B cell (primary cell): ENCODE measurements around the gene TCF25. TPM values are rescaled to one million over a fixed set of nuclear protein-coding genes. Genes with fewer than 3 reads are reported as not detected.
A peak's percentile ranks its signal among the peaks of the same experiment; 100 is the strongest.
"Not testable (repeated sequence)": the region's sequence is repeated elsewhere in the genome, so short reads cannot be mapped to it uniquely, and the experiment has no call there.

ENCODE experiments used
- ATAC-seq: fragments of 200-7000 bp; cut with Tn5 transposase; one replicate; pipeline ENCODE4 v1.10.0; 2021; ENCODE audit warnings: low read depth, mild to moderate bottlenecking, moderate number of reproducible peaks, moderate library complexity
- CTCF ChIA-PET: fragments of 350-600 bp; sonication (Branson Sonifier 250); formaldehyde crosslinking; loops from one replicate; lab custom pipeline; 2021; ENCODE audit warnings: antibody characterized with exemption, inconsistent platforms; lab: Charles Lee
- POLR2A ChIA-PET: fragments of 350-600 bp; sonication (Branson Sonifier 250); formaldehyde crosslinking; loops from one replicate; lab custom pipeline; 2021; ENCODE audit warnings: antibody characterized with exemption; lab: Charles Lee
- DNase-seq: peaks from one replicate; pipeline ENCODE4 v3.0.0; 2013
- H2AFZ ChIP-seq: 2 replicates; pipeline ENCODE4 v1.6.1; 2012; ENCODE audit warnings: mild to moderate bottlenecking, low read depth, low read length; ENCODE audit not compliant: insufficient read depth, poor library complexity, severe bottlenecking
- H3K27ac ChIP-seq, 2 donors: 1 replicate in 1 of 2; 2 replicates in 1 of 2; pipeline ENCODE4 v1.5.1; 2012 to 2013; ENCODE audit warnings: low read length in 2 of 2, mild to moderate bottlenecking in 2 of 2, moderate library complexity in 1 of 2
- H3K27me3 ChIP-seq, 4 experiments: fragments of 200-600 bp in 1 of 4; sonication (generic) in 1 of 4; replicated peaks in 1 of 4; 1 replicate in 2 of 4; 2 replicates in 2 of 4; pipeline versions ENCODE4 v1.6.1 to v1.7.0; 2013 to 2016; ENCODE audit warnings: low read length in 3 of 4, mild to moderate bottlenecking in 2 of 4, mixed read lengths in 1 of 4, moderate library complexity in 1 of 4; ENCODE audit not compliant: insufficient read depth in 4 of 4, control insufficient read depth in 3 of 4; ENCODE audit errors: control extremely low read depth in 1 of 4
- H3K36me3 ChIP-seq, 2 experiments: replicated peaks in 1 of 2; 1 replicate in 1 of 2; 2 replicates in 1 of 2; pipeline versions ENCODE4 v1.6.1 to v1.7.1; 2013; ENCODE audit warnings: low read length in 1 of 2; ENCODE audit not compliant: insufficient read depth in 2 of 2, control insufficient read depth in 1 of 2; ENCODE audit errors: control extremely low read depth in 1 of 2, extremely low read depth in 1 of 2
- H3K4me1 ChIP-seq, 2 donors: fragments of 200-600 bp in 1 of 2; sonication (generic) in 1 of 2; 1 replicate in 1 of 2; 2 replicates in 1 of 2; pipeline versions ENCODE4 v1.5.1 to v1.6.1; 2013 to 2017; ENCODE audit warnings: low read length in 2 of 2; ENCODE audit not compliant: control insufficient read depth in 2 of 2, insufficient read depth in 2 of 2
- H3K4me2 ChIP-seq: replicated peaks from 2 replicates; pipeline ENCODE3; 2012; ENCODE audit warnings: mild to moderate bottlenecking, low read depth, low read length; ENCODE audit not compliant: poor library complexity, severe bottlenecking
- H3K4me3 ChIP-seq, 5 experiments: fragments of 200-600 bp in 1 of 5; sonication (generic) in 1 of 5; 1 replicate in 3 of 5; 2 replicates in 2 of 5; pipeline versions ENCODE4 v1.5.1 to v1.7.0; 2011 to 2016; ENCODE audit warnings: low read length in 4 of 5, mild to moderate bottlenecking in 4 of 5, low read depth in 2 of 5, control low read depth in 1 of 5, moderate library complexity in 1 of 5; ENCODE audit not compliant: insufficient read depth in 1 of 5; ENCODE audit errors: control extremely low read depth in 1 of 5, extremely low read depth in 1 of 5
- H3K79me2 ChIP-seq: fragments of 200-600 bp; sonication (generic); one replicate; pipeline ENCODE4 v1.6.0; 2016; ENCODE audit warnings: low read length; ENCODE audit not compliant: control insufficient read depth, insufficient read depth
- H3K9ac ChIP-seq: fragments of 200-600 bp; sonication (generic); 2 replicates; pipeline ENCODE4 v1.6.1; 2017; ENCODE audit warnings: mild to moderate bottlenecking, low read length, moderate library complexity
- H3K9me3 ChIP-seq, 3 donors: one replicate each; pipeline versions ENCODE4 v1.6.1 to v1.7.1; 2013; ENCODE audit warnings: low read length in 2 of 3; ENCODE audit not compliant: control insufficient read depth in 2 of 3, insufficient read depth in 1 of 3; ENCODE audit errors: control extremely low read depth in 1 of 3
- H4K20me1 ChIP-seq: 2 replicates; pipeline ENCODE4 v1.6.0; 2012; ENCODE audit warnings: mild to moderate bottlenecking, low read length; ENCODE audit not compliant: insufficient read depth, control insufficient read depth, poor library complexity, severe bottlenecking
- H3K27ac Mint-ChIP-seq: one replicate; pipeline ENCODE4 v1.8.0; 2021; ENCODE audit warnings: mixed read lengths
- H3K27me3 Mint-ChIP-seq: one replicate; pipeline ENCODE4 v1.8.0; 2021; ENCODE audit warnings: mixed read lengths
- H3K4me1 Mint-ChIP-seq: one replicate; pipeline ENCODE4 v1.8.0; 2021; ENCODE audit warnings: mixed read lengths
- H3K4me3 Mint-ChIP-seq: one replicate; pipeline ENCODE4 v1.8.0; 2021; ENCODE audit warnings: mixed read lengths
- H3K9me3 Mint-ChIP-seq: one replicate; pipeline ENCODE4 v1.8.0; 2022; ENCODE audit warnings: mixed read lengths; ENCODE audit not compliant: insufficient read depth
- CTCF ChIP-seq: fragments of 200-600 bp; IDR thresholded peaks from one replicate; pipeline ENCODE4 v1.8.0; 2022; ENCODE audit warnings: antibody characterized with exemption, mild to moderate bottlenecking
- EZH2 ChIP-seq: IDR thresholded peaks from 2 replicates; pipeline ENCODE4 v1.6.1; 2012; ENCODE audit warnings: borderline replicate concordance, low read depth, mild to moderate bottlenecking, moderate library complexity, low read length; ENCODE audit not compliant: insufficient read depth, poor library complexity, severe bottlenecking
- WGBS: methylation state at CpG from one replicate; pipeline ENCODE4 v1.1.5; 2013; ENCODE audit warnings: missing lambda C conversion rate; ENCODE audit not compliant: insufficient coverage; 5-methylcytosine and 5-hydroxymethylcytosine counted together
- intact Hi-C: fragments of 100-400 bp; cut with micrococcal nuclease; formaldehyde crosslinking; loops from one replicate; pipeline ENCODE4 v1.10.0; 2022
- polyA plus RNA-seq: library from polyadenylated mRNA; depleted of rRNA; stranded (reverse); fragments of >200 nt; gene quantifications from 2 replicates; pipeline ENCODE4 v1.2.3, GENCODE V29; 2012
- total RNA-seq, 2 donors: library from RNA; stranded (reverse); fragments of 120-200 nt in 1 of 2; gene quantifications; 1 replicate in 1 of 2; 2 replicates in 1 of 2; pipeline versions ENCODE4 v1.2.3 to v1.2.4, GENCODE V29; 2013 to 2022

The TCF25 gene
- total and polyA plus RNA-seq, 2 donors (not counting 1 experiment from before 2014, with no cell fraction given) = 200 to 444 TPM

- WGBS = under 1% methylated on average over 50 of the region's 61 CpGs
- Histone ChIP-seq H3K9me3 (no peaks in the 10 kb centered on the region), H3K27ac (peak overlapping the region; percentile 100), H3K27me3 (no peaks in the 10 kb centered on the region), H2AFZ (peak overlapping the region; percentile 28), H3K4me3 (peak overlapping the region in 4 of 5 experiments; percentile 92 to 99 (median 97)), H3K9ac (peak overlapping the region; percentile 100), H3K4me1 (peaks cover 14 to 19% of the 10 kb centered on the region in 2 donors), H3K36me3 (peaks cover 0 to 27% of the 10 kb centered on the region in 2 experiments), H3K4me2 (peak overlapping the region; percentile 92), H3K79me2 (peaks cover 54% of the 10 kb centered on the region), H4K20me1 (peaks cover 47% of the 10 kb centered on the region)
- peak overlapping the region; percentile 99 for H3K27ac Mint-ChIP-seq
- CTCF ChIA-PET = interaction anchor here (0.7 to 3.8 kb wide), 3 partner anchors 13 to 175 kb away, joined by 3 to 40 read pairs (median 3); no protein-coding TSS in a partner anchor
- peak; percentile 82 for ATAC-seq
- POLR2A ChIA-PET = interaction anchor here (0.6 to 2.0 kb wide), 15 partner anchors 10 to 826 kb away, joined by 3 to 13 read pairs (median 5); partner anchors contain the start of gene CDK10
- no peaks in the 10 kb centered on the region for H3K9me3 Mint-ChIP-seq
- TF ChIP-seq EZH2 = no peak
- no peak for TF ChIP-seq CTCF
- H3K27me3 Mint-ChIP-seq = no peaks in the 10 kb centered on the region
- peak; percentile 99 for DNase-seq
- intact Hi-C loops = loop anchor here (1.0 kb wide), 4 partner anchors 58 to 188 kb away; partner anchors contain the start of genes CDK10, FANCA, SPATA2L and ZNF276
- peak overlapping the region; percentile 95 for H3K4me3 Mint-ChIP-seq
- H3K4me1 Mint-ChIP-seq = peaks cover 16% of the 10 kb centered on the region
Measured at GRCh38 chr16:89873972-89874689, 739 bp downstream of the TCF25 start.

GRCh38 chr16:89879123-89879522 is 5.7 kb downstream of the TCF25 start:
- POLR2A ChIA-PET, H3K4me2 ChIP-seq, H3K4me3 Mint-ChIP-seq, intact Hi-C loops, H2AFZ ChIP-seq, CTCF ChIA-PET, H3K9me3 ChIP-seq, H3K27ac Mint-ChIP-seq, H3K27me3 ChIP-seq, H3K9me3 Mint-ChIP-seq, ATAC-seq, H3K9ac ChIP-seq, H3K27ac ChIP-seq, H3K27me3 Mint-ChIP-seq, H3K4me3 ChIP-seq: not testable (repeated sequence)
- H3K36me3 ChIP-seq = peaks cover 10 to 66% of the 10 kb centered on the region in 2 experiments
- peaks cover 92% of the 10 kb centered on the region for H4K20me1 ChIP-seq
- peaks cover 10% of the 10 kb centered on the region in 2 donors for H3K4me1 ChIP-seq
- DNase-seq = peak; percentile 26
- WGBS = 97% methylated on average over 19 of the region's 28 CpGs
- peaks cover 95% of the 10 kb centered on the region for H3K79me2 ChIP-seq
- H3K4me1 Mint-ChIP-seq = peaks cover 19% of the 10 kb centered on the region
